GM18870 (cell line): ENCODE measurements around the gene VWDE.
A peak's percentile ranks its signal among the peaks of the same experiment; 100 is the strongest.

Experiments used
- ATAC-seq: cut with Tn5 transposase; IDR thresholded peaks from one replicate; pipeline ENCODE4 v1.9.1; 2021; ENCODE audit warnings: moderate library complexity; ENCODE audit not compliant: unreplicated experiment

Gene VWDE

GRCh38 chr7:12337095-12337494 lies 66.6 kb downstream of the VWDE start:
- no peak for ATAC-seq

GRCh38 chr7:12328888-12329770 lies 74.5 kb downstream of the VWDE start:
- ATAC-seq, result no peak

GRCh38 chr7:12327922-12328321 lies 75.7 kb downstream of the VWDE start:
- no peak for ATAC-seq

- no peak for ATAC-seq
Measured at GRCh38 chr7:12325646-12326045, 78.0 kb downstream of the VWDE start.

- peak; percentile 11 for ATAC-seq
Measured at GRCh38 chr7:12323415-12323814, 80.2 kb downstream of the VWDE start.

- ATAC-seq, result peak; percentile 94
Measured at GRCh38 chr7:12322903-12323300, 80.8 kb downstream of the VWDE start.

- ATAC-seq, result no peak
Measured at GRCh38 chr7:12322284-12322902, 81.3 kb downstream of the VWDE start.

- ATAC-seq, result no peak
Measured at GRCh38 chr7:12320987-12321647, 82.5 kb downstream of the VWDE start.

GRCh38 chr7:12320241-12320986 lies 83.3 kb downstream of the VWDE start:
- ATAC-seq, result no peak

GRCh38 chr7:12317675-12318074 lies 86.0 kb downstream of the VWDE start:
- ATAC-seq, result no peak

GRCh38 chr7:12316925-12317324 lies 86.7 kb downstream of the VWDE start:
- no peak for ATAC-seq

- no peak for ATAC-seq
Measured at GRCh38 chr7:12315049-12315448, 88.6 kb downstream of the VWDE start.

GRCh38 chr7:12314199-12314598 lies 89.5 kb downstream of the VWDE start:
- peak; percentile 96 for ATAC-seq

GRCh38 chr7:12305502-12305901 lies 98.2 kb downstream of the VWDE start:
- no peak for ATAC-seq

- ATAC-seq, result no peak
Measured at GRCh38 chr7:12303495-12303894, 100.2 kb downstream of the VWDE start.

GRCh38 chr7:12303062-12303461 lies 100.6 kb downstream of the VWDE start:
- no peak for ATAC-seq

GRCh38 chr7:12300415-12300814 lies 103.2 kb downstream of the VWDE start:
- no peak for ATAC-seq

GRCh38 chr7:12299367-12299766 lies 104.3 kb downstream of the VWDE start:
- ATAC-seq, result no peak

- ATAC-seq, result no peak
Measured at GRCh38 chr7:12297283-12298108, 106.2 kb downstream of the VWDE start.

- no peak for ATAC-seq
Measured at GRCh38 chr7:12296051-12296570, 107.6 kb downstream of the VWDE start.
